ENCODE measurements around the gene TMED8.
A peak's percentile ranks its signal among the peaks of the same experiment; 100 is the strongest.
"Not testable (repeated sequence)": the region's sequence is repeated elsewhere in the genome, so short reads cannot be mapped to it uniquely, and the experiment has no call there.

The TMED8 gene, protein sequence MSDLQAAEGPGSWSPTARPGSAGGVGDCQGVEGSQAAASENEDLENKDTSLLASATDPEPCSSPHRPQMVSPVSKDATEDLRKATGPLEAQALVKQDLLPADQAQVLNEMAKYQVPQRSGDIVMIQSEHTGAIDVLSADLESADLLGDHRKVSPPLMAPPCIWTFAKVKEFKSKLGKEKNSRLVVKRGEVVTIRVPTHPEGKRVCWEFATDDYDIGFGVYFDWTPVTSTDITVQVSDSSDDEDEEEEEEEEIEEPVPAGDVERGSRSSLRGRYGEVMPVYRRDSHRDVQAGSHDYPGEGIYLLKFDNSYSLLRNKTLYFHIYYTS

DNA sequence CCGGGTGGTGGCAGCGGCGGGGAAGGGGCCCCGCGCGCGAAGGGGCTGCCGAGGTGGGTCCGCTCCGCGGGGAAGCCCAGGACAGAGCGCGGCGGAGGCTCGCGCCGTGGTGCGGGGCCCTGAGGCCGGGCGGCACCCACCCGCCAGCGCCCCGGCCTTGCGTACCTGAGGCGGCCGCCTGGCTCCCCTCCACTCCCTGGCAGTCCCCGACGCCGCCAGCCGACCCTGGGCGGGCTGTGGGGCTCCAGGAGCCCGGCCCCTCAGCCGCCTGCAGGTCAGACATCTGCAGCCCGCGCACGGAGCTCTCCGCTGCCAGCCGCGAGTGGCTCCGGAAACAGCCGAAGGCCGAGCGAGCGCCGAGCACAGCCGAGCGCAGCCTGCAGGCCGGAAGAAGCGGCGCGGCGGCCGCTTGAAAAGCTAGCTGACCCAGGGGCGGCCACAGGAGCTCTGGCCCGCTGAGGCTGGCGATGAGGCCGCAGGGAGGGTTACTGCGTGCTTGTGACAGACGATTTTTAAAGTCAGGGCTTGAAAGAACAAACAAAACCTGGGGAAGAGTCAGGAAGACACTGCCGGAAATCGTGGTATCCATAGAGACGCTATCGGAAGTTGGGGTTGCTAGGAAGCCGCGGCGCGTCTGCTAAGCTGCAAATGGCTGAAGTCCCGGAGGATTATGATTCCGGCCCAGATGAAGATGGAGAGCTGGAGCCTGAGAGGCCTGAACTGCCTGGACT is at the start of gene TMED8, which contains the start of gene SAMD15:
TSS of gene TMED8 (minus strand) at position 324 of the 731 bp plus-strand sequence. CDS start at position 283, 41 bp downstream.
TSS of gene SAMD15 (plus strand) at position 609 of the 731 bp plus-strand sequence. CDS start at position 649, 40 bp downstream.
- peak; percentile 59 to 88 for DNase-seq

DNA sequence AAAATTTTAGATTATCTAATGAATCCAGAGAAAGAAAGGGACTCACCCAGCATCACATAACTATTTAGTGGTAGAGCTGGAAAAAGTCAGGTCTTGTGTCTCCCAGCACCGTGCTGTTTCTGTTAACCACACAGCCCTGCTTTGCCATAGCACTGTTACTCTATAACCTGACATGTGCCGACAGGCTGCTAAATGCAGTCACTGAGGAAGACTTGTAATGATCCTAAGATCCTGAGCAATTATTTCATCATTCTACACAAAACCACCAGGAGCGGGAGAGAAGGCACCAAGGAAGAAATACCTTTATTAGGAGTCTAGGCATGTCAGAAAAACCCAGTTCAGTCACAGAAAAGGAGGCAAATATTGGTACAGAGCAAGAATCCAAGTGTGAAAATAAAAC is 49.5 kb upstream of the TMED8 start:
- DNase-seq: no peak

DNA sequence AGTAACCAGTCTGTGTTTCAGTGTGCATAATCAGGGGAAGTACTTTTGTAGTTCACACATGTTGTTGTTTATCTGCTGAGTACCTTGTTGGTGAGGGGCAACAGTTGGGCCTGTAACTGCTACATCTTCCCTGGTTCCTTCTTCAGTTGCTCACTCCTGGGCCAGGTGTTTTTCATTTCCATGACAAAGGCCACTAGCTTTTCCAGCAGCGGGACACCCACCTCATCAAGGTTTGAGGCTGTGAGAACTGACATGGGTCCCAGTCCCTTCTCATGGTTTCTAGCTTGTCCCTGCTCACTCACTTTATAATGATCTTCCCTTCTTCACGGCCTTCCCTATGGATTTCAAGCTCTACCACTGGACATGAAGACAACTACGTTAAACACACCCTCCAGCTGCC is 48.0 kb upstream of the TMED8 start:
- DNase-seq: no peak

DNA sequence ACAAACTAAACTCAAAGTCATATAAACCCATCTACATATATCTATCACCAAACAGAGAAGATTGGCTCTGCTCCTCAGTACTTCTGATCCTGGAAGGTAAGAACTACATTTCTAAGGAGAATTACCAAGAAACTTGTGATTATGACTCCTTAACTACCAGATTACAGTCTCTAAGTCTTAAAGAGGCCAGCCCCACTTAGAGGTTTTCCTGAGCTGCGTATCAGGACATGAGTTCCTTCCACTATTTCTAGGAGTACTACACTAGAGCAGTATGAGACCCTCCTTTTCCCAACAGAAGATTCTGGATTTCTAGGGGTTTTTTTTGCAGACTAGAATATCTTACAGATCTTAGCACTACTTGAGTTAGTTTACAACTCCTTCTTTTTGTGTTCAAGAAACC is 46.5 kb upstream of the TMED8 start, which contains the start of gene NOXRED1:
TSS of gene NOXRED1 (minus strand) at position 101 of the 400 bp plus-strand sequence. CDS start 634 bp downstream, outside the sequence.
- no peak for DNase-seq

DNA sequence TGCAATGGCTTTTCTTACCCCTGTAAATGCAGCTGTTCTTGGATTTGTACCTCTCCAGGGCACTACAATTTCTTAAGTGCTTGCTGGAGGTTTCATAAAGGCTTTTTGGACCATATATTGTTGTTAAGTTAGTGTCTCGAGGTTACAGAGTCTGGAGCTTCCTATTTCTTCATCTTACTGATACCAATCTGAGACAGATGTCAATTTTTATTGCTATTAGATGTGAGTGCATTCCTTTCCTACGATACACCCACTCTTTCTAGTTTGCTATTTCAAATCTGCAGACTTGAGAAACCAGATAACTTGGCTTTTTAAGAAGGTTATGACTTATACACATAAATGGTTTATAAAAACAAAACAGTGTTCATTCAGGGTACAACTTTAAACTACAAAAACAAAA is 44.3 kb upstream of the TMED8 start:
- no peak for DNase-seq

DNA sequence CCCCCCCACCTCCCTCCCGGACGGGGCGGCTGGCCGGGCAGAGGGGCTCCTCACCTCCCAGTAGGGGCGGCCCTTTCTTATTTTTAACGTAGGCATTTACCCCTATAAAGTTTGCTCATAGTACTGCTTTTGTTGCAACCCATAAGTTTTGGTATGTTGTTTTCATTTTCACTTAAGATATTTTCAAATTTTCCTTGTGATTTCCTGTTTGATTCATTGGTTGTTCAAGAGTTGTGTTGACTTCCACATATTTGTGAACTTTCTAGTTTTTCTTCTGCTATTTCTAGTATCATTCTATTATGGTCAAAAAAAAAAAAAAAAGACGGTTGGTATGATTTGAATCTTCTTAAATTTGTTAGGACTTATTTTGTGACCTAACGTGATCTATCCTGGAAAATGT is 39.9 kb upstream of the TMED8 start:
- no peak for DNase-seq

DNA sequence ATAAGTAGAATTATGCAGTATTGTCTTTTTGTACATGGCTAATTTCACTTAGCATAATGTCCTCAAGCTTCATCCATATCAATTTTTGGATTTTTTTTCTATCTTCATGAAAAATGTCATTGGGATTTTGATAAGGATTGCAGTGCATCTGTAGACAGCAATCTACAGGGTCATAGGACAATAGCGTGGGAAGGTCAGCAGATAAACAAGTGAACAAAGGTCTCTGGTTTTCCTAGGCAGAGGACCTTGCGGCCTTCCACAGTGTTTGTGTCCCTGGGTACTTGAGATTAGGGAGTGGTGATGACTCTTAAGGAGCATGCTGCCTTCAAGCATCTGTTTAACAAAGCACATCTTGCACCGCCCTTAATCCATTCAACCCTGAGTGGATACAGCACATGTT is 39.2 kb upstream of the TMED8 start:
- DNase-seq: not testable (repeated sequence)

DNA sequence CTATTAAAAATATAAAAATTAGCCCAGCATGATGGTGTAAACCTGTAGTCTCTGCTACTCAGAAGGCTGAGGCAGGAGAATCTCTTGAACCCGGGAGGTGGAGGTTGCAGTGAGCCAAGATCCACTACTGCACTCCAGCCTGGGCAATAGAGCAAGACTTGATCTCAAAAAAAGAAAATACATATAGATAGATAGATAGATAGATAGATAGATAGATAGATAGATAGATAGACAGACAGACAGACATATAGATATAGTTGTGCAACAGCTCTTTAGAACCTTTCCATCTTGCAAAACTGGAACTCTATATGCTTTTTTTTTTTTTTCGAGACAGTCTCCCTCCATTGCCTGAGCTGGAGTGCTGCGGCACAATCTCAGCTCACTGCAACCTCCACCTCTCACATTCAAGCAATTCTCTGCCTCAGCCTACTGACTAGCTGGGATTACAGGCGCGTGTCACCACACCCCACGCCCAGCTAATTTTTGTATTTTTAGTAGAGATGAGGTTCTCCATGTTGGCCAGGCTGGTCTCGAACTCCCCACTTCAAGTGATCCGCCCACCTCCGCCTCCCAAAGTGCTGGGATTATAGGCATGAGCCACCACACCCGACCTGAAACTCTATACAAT is 38.6 kb upstream of the TMED8 start:
- not testable (repeated sequence) for DNase-seq

DNA sequence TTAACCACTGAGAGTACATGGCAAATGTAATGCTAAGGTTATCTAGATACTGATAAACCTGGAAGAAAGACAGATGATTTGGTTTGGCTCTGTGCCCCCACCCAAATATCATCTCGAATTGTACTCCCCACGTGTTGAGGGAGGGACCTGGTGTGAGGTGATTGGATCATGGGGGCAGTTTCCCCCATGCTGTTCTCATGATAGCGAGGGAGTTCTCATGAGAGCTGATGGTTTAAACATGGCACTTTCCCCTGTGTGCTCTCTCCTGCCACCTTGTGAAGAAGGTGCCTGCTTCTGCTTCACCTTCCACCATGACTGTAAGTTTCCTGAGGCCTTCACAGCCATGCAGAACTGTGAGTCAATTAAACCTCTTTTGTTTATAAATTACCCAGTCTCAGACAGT is 32.2 kb upstream of the TMED8 start:
- DNase-seq: no peak

DNA sequence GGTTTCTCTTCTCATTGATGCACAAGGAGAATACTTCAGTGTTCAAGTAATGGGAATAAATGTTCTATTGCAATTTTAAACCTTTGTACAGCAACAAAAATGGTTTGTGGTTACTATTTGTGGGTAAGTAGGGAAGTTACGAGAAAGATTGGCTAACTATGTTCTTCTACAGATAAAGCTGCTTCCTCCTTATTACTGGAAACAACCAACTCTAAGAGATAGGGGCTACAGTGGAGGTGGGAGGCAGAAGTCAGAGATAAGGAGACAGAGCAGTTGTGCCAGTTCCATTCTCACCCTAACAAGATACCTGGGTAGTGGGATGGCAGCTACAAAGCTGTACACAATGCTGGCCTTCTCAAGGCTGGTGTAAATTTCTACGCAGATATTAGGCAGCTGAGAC is 30.3 kb upstream of the TMED8 start:
- no peak for DNase-seq

DNA sequence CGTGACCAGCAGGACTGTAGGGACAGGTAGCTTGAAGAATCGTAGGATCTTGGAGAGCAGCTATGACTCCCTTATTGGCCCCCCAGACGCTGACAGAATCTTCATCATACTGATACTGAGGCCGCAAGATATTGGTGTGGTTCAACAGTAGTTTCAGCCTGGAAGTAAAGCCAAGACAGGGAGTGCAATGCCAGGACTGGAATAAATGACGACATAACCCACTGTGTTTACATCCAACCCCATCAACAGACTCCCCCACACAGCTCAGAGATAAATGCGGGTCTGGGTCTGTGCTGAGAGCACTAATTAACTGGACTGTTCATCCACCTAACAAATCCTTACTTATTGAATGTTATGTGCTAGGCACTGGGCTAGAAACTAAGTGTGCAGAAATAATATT is 29.8 kb upstream of the TMED8 start:
- DNase-seq: no peak

DNA sequence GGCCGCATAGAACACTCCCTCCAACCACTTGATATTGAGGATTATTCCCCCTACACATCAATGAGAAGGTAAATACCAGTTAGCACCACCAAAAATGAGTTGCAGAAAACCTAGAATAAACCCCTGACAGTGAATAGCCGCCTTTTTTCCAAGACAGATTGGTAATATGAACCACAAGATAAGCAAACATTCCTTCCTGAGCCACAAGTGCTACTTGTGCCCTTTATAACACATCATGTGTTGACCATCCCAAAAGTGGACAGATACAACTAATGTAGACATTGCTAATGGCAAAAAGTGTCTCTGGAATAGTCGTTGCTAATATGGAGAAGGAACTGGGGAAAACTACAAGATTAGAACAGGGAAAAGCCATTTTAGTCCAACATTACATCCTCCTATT is 29.2 kb upstream of the TMED8 start:
- DNase-seq: no peak

DNA sequence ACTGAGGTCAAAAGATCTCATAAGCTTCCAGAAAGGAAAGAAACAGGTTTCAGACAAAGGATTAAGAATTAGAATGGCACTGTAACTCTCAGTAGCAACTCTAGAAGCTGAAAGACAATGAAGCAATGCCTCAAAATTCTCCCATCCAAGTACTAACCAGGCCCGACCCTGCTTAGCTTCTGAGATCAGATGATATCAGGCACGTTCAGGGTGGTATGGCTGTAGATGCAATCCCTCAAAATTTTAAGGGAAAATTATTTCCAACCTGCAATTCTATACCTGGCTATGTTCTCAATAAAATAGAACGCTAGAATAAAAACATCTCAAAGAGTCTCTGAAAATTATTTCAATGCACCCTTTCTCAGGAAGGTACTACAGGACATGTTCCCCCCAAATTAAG is 26.9 kb upstream of the TMED8 start:
- DNase-seq: no peak

DNA sequence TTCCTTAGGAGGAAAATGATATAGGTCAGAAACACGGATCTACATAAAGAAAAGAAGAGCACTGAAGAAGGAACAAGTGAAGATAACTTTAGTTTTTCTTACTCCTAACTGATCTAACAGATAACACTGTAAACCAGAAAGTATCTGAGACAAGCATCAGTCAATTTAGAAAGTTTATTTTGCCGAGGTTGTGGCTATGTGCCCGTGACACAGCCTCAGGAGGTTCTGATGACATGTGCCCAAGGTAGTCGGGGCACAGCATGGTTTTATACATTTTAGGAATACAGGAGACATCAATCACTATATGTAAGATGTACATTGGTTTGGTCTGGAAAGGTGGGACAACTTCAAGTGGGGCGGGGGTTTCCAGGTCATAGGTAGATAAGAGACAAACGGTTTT is 23.3 kb upstream of the TMED8 start:
- no peak for DNase-seq

DNA sequence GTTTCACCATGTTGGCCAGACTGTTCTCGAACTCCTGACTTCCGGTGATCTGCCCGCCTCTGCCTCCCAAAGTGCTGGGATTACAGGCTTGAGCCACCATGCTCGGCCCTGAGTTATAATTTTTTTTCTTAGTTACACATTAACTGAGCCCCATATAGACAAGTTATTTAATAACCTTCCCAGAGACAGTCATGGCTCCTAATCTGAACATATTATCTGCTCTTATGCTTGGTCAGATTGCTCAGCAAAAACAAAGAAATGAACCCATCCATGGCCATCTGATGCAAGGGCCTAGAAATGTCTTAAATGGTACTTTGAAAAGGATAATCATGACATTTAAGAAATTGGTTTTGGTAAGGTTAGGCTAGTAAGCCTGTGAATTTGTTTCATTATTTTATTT is 13.3 kb upstream of the TMED8 start:
- DNase-seq: no peak

DNA sequence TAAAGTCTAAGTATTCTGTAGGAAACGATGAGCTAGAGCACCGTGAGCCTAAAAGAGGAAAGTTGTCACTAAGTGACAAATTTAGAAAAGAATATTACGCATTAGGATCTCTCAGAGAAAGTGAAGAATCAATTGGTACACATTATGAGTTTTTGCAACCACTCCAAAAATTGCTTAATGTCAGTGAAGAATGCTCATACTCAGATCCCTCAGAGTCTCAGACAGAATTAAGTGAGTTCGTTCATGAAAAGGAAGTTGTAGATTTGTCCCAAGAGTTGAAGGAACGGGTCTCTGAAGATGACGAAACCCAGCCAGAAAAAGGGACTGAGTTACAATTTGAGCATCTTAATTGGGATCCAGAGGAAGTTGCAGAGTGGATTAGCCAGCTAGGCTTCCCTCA is 1.8 kb upstream of the TMED8 start:
- DNase-seq: no peak

DNA sequence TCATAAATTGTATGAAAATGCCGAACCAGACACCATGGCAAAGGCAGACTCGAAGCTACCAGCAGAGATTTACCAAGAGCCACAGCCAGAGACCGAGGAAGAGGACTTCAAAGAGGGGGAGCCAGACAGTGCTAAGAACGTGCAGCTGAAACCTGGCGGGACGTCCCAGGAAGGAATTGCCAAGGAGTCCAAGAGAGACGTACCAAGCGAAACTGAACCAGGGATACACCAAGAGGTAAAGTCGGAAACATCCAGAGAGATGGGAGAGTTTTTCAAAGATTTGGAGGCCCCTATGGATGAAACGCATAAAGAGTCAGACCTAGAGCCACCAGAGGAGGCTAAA is 579 bp upstream of the TMED8 start:
- DNase-seq: peak in 1 of 2 experiments; percentile 33

DNA sequence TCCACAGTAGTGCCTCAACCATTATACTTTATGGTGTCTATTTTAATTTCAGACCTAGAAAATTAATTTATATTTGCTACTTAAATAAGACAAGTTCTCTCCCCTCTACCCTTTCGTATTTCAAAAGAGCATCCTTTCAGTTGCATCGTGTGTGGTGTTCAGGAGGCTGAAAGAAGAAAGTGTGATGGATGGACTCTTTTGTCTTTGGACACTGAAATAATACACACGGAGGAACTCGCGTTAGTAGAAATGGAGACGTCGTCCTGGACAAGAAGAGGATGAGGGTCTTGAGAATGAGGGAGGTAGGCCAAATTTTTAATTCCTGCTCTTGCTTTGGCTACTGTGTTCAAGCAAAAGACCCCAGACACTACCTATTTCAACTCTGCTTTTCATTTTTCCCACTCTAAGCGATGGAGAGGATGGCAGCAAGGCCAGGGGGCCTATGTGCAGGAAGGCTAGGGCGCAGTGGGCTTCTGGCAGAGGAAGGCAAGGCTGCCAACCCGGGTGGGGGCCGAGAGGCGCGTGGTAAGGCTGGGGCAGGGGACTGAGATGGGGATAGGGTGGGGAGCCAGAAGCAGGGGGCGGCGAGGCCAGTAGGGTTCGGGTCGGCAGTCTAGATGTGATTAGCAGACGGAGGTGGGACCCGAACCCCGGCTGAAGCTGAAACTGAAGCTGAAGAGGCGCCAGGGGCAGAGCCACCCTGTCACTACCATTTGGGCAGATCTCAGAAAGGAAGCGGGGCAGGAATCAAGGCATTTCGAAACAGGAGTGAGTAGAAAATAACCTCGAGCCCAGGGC is 722 bp downstream of the TMED8 start:
- DNase-seq: peak in 1 of 2 experiments; percentile 12

DNA sequence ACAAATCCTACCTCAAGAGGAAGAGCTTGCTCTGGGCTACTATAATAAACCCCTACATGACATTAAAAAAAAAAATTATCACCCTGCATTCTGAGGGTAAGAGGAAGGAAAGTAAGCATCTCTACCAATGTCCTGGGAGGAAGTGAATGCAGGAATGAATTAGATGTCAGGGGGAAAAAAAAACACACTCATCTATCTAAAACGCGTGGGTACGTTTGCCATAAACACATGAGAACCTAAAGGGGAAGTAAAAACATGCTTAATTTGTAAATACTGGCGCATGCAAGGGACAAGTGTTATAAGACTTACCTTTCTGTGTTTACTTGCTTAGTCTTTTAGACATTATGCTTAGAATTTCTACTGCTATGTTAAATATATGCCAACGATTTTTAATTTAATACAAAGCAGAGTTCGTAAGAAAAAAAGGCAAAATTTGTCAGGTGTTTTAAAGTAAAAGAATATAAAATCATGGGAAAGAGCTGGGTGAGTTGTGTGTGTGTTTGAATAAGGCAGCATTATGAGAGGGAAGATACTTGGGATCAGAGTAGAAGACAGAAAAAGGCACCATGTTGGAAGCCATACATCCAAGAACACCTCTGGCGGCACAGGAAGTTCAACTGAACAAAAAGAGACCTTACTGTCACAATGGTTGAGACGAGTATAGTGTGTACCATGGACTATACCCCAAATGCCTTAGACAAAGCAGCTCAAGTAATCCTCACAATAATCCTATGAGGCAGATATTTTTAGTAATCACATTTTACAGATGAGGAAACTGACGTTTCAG is 1.5 kb downstream of the TMED8 start:
- no peak for DNase-seq

DNA sequence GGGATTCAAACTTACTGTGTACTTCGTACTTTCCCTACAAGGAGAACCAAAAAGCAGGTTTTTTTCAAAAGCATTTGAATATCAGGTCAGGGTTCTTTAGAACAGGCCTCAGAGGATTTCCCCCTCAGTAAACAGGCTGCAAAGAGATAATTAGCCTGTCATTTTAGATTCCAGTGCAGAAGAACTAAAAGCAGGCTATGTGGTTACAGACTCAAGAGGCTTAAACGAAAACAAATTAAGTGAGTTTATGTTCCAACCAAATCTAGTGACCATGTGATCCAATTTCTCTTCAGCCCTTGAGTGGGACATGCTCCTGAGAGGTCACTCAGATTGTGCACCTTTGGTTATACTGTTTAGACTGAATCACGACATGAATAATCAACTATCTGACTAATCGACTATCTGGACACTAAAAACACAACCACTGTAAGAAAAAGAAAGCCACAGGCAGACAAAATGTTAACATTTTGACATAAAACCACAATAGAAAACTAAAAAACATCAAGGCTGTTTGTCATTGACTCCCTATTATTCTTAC is 4.5 kb downstream of the TMED8 start:
- no peak for DNase-seq

DNA sequence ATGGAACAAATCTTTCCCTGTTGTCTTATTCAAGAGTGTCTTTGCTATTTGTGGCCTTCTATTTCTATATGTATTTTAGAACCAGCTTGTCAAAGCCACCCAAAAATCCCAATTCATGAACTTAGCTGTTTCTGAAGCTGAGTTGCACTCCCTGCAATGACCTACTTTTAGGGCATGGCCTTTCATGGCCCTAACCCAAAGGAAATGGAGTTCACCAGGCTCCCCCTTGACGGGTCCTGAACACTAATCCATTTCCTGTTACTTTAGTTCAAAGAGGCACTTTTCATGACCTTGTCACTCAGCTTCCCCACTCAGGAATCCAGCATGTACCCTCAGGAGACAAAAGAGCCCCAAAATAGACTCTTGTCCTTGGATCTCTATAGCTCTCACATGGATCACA is 7.6 kb downstream of the TMED8 start:
- no peak for DNase-seq

DNA sequence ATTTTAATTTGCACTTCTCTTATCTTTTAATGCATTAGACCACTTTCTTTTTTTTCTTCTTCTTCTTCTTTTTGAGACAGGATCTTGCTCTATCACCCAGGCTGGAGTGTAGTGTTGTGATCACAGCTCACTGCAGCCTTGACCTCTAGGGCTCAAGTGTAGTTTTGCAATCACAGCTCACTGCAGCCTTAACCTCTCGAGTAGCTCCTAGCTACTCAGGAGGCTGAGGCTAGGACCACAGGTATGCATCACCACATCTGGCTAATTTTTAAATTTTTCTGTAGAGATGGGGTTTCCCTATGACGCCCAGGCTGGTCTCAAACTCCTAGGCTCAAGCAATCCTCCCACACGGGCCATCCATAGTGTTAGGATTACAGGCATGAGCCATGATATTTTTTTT is 12.7 kb downstream of the TMED8 start:
- DNase-seq: no peak

Data from SW 1271 (cell line).